Gastrocnemius medialis (tissue), 4 donors: ENCODE data around the gene DSG2. TPM values are rescaled to one million over a fixed set of nuclear protein-coding genes. Genes with fewer than 3 reads are reported as not detected.

ENCODE experiments used
- ATAC-seq, 2 donors: fragments of 150-250 bp; one replicate each; pipeline ENCODE4 v1.9.1; 2016
- DNase-seq, 2 donors: peaks; one replicate each; pipeline ENCODE4 v3.0.0-alpha.2; 2019
- H3K27ac ChIP-seq, 4 donors: fragments of 200-600 bp; sonication (generic); 1 replicate in 1 of 4; 2 replicates in 3 of 4; pipeline ENCODE4 v1.5.1; 2016 to 2018; ENCODE audit warnings: mild to moderate bottlenecking in 2 of 4, moderate library complexity in 1 of 4
- H3K27me3 ChIP-seq, 3 donors: fragments of 200-600 bp; sonication (generic) in 2 of 3; 1 replicate in 1 of 3; 2 replicates in 2 of 3; pipeline versions ENCODE4 v1.5.1 to v1.6.0; 2016 to 2019; ENCODE audit warnings: mild to moderate bottlenecking in 1 of 3, moderate library complexity in 1 of 3
- H3K36me3 ChIP-seq, 2 donors: fragments of 200-600 bp; sonication (generic) in 1 of 2; one replicate each; pipeline ENCODE4 v1.5.1; 2017 to 2018
- H3K4me1 ChIP-seq, 2 donors: fragments of 200-600 bp; sonication (generic) in 1 of 2; one replicate each; pipeline ENCODE4 v1.5.1; 2016 to 2017; ENCODE audit warnings: mild to moderate bottlenecking in 2 of 2
- H3K4me3 ChIP-seq, 4 donors: fragments of 200-600 bp; sonication (generic) in 3 of 4; 1 replicate in 1 of 4; 2 replicates in 3 of 4; pipeline ENCODE4 v1.5.1; 2016 to 2019; ENCODE audit warnings: mild to moderate bottlenecking in 2 of 4
- H3K9me3 ChIP-seq, 3 donors: fragments of 200-600 bp; sonication (generic) in 2 of 3; 1 replicate in 1 of 3; 2 replicates in 2 of 3; pipeline ENCODE4 v1.5.1; 2016 to 2019
- POLR2A ChIP-seq, 2 donors: fragments of 450-650 bp; IDR thresholded peaks; one replicate each; pipeline ENCODE4 v1.6.1; 2017; ENCODE audit warnings: antibody characterized with exemption in 2 of 2, mild to moderate bottlenecking in 2 of 2, moderate library complexity in 2 of 2
- in situ Hi-C, 4 donors: fragments of 200-750 bp; cut with MboI; loops; one replicate each; pipeline versions ENCODE4 v1.15.0 to v1.8.0; 2017; ENCODE audit warnings: low sequenced_read_pairs in 4 of 4
- intact Hi-C: fragments of 100-400 bp; cut with DNase I; formaldehyde crosslinking; loops from one replicate; pipeline ENCODE4 v1.15.1; 2023; ENCODE audit warnings: low total_unique reads
- total RNA-seq, 4 donors: library from RNA; depleted of rRNA; stranded (reverse); fragments of >200 nt; gene quantifications; one replicate each; pipeline versions ENCODE4 v1.1.0 to v1.2.3, GENCODE V29; 2016
- TF ChIP-seq, protein P1 (sequence below), 5 experiments: fragments of 450-650 bp in 3 of 5; fragments of 200-600 bp in 2 of 5; sonication (generic) in 2 of 5; IDR thresholded peaks in 4 of 5; conservative IDR thresholded peaks in 1 of 5; 1 replicate in 4 of 5; 2 replicates in 1 of 5; pipeline ENCODE4 v1.5.1; 2016 to 2019; ENCODE audit warnings: antibody characterized with exemption in 5 of 5, mild to moderate bottlenecking in 3 of 5, moderate library complexity in 3 of 5

The DSG2 gene
- total RNA-seq, 4 donors from 2014 or later: 0.61 to 3.7 (median 2.0) TPM

DNA sequence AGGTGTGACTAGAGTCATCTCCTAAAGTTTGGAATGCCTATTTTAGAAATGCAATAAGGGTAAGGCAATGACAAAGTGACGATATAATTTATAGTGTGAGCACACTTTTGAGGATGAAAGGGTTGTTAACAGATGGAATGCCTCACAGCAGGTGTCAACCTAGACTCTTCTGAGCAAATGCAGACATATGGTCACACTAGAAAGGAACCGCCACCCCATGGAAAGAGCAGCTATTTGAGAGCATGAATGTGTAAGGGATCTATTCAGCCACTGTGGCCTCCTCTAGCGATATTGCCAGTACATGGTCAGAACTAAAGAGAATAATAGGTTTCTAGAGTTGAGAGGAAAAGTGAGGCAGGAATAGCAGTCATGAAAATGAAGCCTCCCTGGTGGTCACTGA, 18.5 kb downstream of the DSG2 start:
- TF ChIP-seq, protein P1, sequence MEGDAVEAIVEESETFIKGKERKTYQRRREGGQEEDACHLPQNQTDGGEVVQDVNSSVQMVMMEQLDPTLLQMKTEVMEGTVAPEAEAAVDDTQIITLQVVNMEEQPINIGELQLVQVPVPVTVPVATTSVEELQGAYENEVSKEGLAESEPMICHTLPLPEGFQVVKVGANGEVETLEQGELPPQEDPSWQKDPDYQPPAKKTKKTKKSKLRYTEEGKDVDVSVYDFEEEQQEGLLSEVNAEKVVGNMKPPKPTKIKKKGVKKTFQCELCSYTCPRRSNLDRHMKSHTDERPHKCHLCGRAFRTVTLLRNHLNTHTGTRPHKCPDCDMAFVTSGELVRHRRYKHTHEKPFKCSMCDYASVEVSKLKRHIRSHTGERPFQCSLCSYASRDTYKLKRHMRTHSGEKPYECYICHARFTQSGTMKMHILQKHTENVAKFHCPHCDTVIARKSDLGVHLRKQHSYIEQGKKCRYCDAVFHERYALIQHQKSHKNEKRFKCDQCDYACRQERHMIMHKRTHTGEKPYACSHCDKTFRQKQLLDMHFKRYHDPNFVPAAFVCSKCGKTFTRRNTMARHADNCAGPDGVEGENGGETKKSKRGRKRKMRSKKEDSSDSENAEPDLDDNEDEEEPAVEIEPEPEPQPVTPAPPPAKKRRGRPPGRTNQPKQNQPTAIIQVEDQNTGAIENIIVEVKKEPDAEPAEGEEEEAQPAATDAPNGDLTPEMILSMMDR (IDR thresholded peaks at IDR 0.05 in 4 of 5, conservative IDR thresholded peaks at IDR 0.05 in 1 of 5): no peak
- no peak for TF ChIP-seq POLR2A (IDR thresholded peaks at IDR 0.05)
- DNase-seq (no peak), ATAC-seq (no peak)
- no peak overlapping the region for H3K4me3 ChIP-seq
- intact Hi-C loops: no loop called here
- no peaks in the 10 kb centered on the region for H3K4me1 ChIP-seq
- no peaks in the 10 kb centered on the region for H3K9me3 ChIP-seq
- no peaks in the 10 kb centered on the region for H3K27me3 ChIP-seq
- in situ Hi-C loops: no loop called here
- no peaks in the 10 kb centered on the region for H3K36me3 ChIP-seq
- H3K27ac ChIP-seq: no peak overlapping the region

DNA sequence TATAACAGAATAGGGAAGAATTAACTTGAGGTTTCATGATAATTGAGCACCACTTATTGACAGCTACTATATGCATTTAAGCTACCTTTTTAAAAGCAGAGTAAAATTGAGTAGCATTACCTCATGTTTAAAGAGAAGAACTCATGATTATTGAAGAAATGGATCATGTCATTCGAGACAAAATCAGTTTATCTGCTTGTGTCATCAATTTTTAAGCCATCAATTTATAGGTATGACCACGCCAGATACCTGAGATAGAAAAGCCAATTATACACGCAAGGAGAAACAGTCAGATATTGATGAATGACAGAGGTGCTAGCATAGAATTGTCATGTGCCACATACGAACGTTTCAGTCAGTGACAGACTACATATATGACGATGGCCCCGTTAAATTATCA, 28.4 kb downstream of the DSG2 start:
- ATAC-seq: no peak
- Histone ChIP-seq H3K36me3 (no peaks in the 10 kb centered on the region), H3K27me3 (no peaks in the 10 kb centered on the region), H3K4me3 (no peak overlapping the region), H3K4me1 (no peaks in the 10 kb centered on the region), H3K27ac (no peak overlapping the region), H3K9me3 (no peaks in the 10 kb centered on the region)
- in situ Hi-C loops: no loop called here
- intact Hi-C loops: no loop called here
- no peak for TF ChIP-seq POLR2A (IDR thresholded peaks at IDR 0.05)
- TF ChIP-seq, protein P1 (IDR thresholded peaks at IDR 0.05 in 4 of 5, conservative IDR thresholded peaks at IDR 0.05 in 1 of 5): no peak
- no peak for DNase-seq

DNA sequence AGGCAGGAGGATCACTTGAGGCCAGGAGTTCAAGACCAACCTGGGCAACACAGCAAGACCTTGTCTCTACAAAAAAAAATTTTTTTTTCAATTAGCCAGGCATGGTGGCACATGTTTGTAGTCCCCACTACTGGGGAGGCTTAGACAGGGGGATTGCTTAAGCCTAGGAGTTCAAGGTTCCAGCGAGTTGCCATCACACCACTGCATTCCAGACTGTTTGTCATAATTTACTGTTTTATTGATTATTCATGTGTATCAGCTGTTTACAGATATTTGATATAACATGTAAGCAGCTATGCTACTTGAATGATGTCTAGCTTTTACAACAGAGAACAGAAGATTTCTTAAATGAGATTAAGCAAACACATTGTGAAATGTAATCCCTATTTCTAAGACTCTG, 35.3 kb downstream of the DSG2 start:
- no peaks in the 10 kb centered on the region for H3K9me3 ChIP-seq
- H3K4me3 ChIP-seq: no peak overlapping the region
- in situ Hi-C loops (no loop called here), intact Hi-C loops (no loop called here)
- no peak for ATAC-seq
- no peaks in the 10 kb centered on the region for H3K4me1 ChIP-seq
- DNase-seq: no peak
- no peak overlapping the region for H3K27ac ChIP-seq
- TF ChIP-seq, protein P1 (IDR thresholded peaks at IDR 0.05 in 4 of 5, conservative IDR thresholded peaks at IDR 0.05 in 1 of 5): no peak
- no peak for TF ChIP-seq POLR2A (IDR thresholded peaks at IDR 0.05)
- no peaks in the 10 kb centered on the region for H3K27me3 ChIP-seq
- H3K36me3 ChIP-seq: no peaks in the 10 kb centered on the region

DNA sequence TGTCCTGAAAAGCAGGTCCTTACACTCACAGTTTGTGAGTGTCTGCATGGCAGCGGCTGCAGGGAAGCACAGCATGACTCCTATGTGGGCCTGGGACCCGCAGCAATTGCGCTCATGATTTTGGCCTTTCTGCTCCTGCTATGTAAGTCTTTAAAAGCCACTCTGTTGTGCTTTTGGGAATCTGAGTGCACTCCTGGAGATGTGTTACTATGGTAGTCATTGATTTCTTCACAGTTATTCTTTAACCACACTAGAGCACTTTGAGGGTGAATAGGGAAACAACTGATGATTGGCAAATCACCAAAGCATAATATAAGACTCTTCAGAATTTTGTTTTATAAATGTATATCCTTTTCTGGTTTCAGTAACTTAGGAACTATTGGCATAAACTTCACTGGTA, 40.9 kb downstream of the DSG2 start:
- no peak for TF ChIP-seq POLR2A (IDR thresholded peaks at IDR 0.05)
- TF ChIP-seq, protein P1 (IDR thresholded peaks at IDR 0.05 in 4 of 5, conservative IDR thresholded peaks at IDR 0.05 in 1 of 5): no peak

DNA sequence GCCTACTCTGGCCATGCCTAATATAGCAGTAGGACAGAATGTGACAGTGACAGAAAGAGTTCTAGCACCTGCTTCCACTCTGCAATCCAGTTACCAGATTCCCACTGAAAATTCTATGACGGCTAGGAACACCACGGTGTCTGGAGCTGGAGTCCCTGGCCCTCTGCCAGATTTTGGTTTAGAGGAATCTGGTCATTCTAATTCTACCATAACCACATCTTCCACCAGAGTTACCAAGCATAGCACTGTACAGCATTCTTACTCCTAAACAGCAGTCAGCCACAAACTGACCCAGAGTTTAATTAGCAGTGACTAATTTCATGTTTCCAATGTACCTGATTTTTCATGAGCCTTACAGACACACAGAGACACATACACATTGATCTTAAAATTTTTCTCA, 48.5 kb downstream of the DSG2 start:
- ATAC-seq (no peak), DNase-seq (no peak)
- no peaks in the 10 kb centered on the region for H3K36me3 ChIP-seq
- TF ChIP-seq POLR2A (IDR thresholded peaks at IDR 0.05): no peak
- TF ChIP-seq, protein P1 (IDR thresholded peaks at IDR 0.05 in 4 of 5, conservative IDR thresholded peaks at IDR 0.05 in 1 of 5): no peak
- intact Hi-C loops: no loop called here
- no peaks in the 10 kb centered on the region for H3K27me3 ChIP-seq
- in situ Hi-C loops: loop anchor here in 1 of 4 donors (10.0 kb wide), 1 partner anchor 268 kb away; no protein-coding TSS in a partner anchor
- no peaks in the 10 kb centered on the region for H3K9me3 ChIP-seq
- no peak overlapping the region for H3K27ac ChIP-seq
- no peaks in the 10 kb centered on the region for H3K4me1 ChIP-seq
- H3K4me3 ChIP-seq: no peak overlapping the region

More for the DNA sequence above, 40.9 kb downstream of the DSG2 start:
- H3K4me1 ChIP-seq: no peaks in the 10 kb centered on the region
- no peaks in the 10 kb centered on the region for H3K9me3 ChIP-seq
- intact Hi-C loops: no loop called here
- H3K27ac ChIP-seq: no peak overlapping the region
- no peak for DNase-seq
- no peaks in the 10 kb centered on the region for H3K36me3 ChIP-seq
- H3K4me3 ChIP-seq: no peak overlapping the region
- H3K27me3 ChIP-seq: no peaks in the 10 kb centered on the region
- ATAC-seq: no peak
- in situ Hi-C loops: no loop called here
